GM12872 (cell line): ENCODE results near the gene LEPR.

Experiments
- TF ChIP-seq, protein P1 (sequence below): IDR thresholded peaks from 3 replicates; pipeline ENCODE4 v1.5.1; 2011; ENCODE audit warnings: low read depth, mild to moderate bottlenecking, low read length, moderate library complexity; ENCODE audit not compliant: insufficient read depth

Gene LEPR

GRCh38 chr1:65441464-65441863 is 21.0 kb downstream of the LEPR start:
- TF ChIP-seq, protein P1, sequence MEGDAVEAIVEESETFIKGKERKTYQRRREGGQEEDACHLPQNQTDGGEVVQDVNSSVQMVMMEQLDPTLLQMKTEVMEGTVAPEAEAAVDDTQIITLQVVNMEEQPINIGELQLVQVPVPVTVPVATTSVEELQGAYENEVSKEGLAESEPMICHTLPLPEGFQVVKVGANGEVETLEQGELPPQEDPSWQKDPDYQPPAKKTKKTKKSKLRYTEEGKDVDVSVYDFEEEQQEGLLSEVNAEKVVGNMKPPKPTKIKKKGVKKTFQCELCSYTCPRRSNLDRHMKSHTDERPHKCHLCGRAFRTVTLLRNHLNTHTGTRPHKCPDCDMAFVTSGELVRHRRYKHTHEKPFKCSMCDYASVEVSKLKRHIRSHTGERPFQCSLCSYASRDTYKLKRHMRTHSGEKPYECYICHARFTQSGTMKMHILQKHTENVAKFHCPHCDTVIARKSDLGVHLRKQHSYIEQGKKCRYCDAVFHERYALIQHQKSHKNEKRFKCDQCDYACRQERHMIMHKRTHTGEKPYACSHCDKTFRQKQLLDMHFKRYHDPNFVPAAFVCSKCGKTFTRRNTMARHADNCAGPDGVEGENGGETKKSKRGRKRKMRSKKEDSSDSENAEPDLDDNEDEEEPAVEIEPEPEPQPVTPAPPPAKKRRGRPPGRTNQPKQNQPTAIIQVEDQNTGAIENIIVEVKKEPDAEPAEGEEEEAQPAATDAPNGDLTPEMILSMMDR, result no peak

DNA sequence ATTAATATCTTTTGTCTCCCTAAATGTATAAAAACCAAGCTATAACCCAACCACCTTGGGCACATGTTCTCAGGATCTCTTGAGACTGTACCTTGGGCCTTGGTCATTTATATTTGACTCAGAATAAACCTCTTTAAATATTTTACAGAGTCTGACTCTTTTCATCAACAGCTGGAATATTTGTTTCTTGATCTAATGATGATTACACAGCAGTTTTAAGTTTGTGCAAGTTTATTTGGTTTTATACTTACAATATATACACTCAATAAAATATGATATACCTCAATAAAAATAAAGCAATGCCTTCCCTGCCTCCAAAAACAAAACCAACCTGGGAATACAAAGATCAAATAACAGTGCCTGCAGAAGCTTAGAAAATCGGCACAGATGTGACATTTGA is 22.0 kb downstream of the LEPR start:
- TF ChIP-seq, protein P1, result no peak

DNA sequence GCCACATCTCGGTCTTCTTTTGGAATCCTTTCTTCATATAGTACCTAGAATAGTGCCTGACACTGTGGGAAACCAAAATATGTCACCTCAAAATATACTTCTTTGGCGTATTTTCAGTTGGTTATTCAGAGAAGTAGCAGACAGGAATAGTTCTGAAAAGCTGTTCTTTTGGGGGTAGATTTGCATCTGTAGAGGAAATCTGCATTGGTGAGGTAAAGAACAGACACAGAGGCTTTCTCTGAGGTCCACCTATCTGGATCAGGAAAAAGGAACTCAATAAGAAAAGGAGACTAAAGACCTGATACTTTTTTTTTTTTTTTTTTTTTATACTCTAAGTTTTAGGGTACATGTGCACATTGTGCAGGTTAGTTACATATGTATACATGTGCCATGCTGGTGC is 23.2 kb downstream of the LEPR start:
- TF ChIP-seq, protein P1, result no peak

- TF ChIP-seq, protein P1, result no peak
These were observed 23.7 kb downstream of the LEPR start for GRCh38 chr1:65444128-65444640.

- TF ChIP-seq, protein P1, result no peak
These were observed 25.4 kb downstream of the LEPR start for GRCh38 chr1:65445837-65446236.

- TF ChIP-seq, protein P1, result no peak
These were observed 28.9 kb downstream of the LEPR start for GRCh38 chr1:65449214-65449823.

- TF ChIP-seq, protein P1, result no peak
These were observed 36.0 kb downstream of the LEPR start for GRCh38 chr1:65456481-65456880.
